Measurements from ENCODE around the gene TIMP4. TPM values are rescaled to one million over a fixed set of nuclear protein-coding genes. Genes with fewer than 3 reads are reported as not detected.

TIMP4 gene
- total RNA-seq, 1 donor from 2014 or later: 0.18 TPM

DNA sequence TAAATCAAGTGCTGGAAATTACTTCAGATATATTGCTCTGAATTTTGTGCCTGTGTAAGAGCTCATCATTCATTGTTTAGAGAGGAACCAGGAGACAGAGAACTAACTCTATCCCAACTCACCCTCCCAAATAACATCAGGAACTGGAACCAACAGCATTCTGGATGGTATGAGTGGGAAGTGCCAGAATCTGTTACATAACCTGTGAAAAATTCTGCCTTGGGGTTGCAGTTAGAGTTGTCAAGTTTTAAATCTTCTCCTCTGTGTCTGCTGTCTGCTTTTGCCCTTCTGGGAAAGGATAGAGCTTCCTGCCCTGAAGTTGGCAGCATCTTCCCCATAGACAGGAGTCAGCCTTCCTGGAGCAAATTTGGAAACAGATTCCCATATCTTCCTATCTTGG is 41.2 kb downstream of the TIMP4 start:
- peaks cover 23% of the 10 kb centered on the region for H3K27me3 Mint-ChIP-seq (ENCODE audit: low read depth)
- no peaks in the 10 kb centered on the region for H3K36me3 Mint-ChIP-seq
- no peak overlapping the region for H3K27ac Mint-ChIP-seq
- H3K9me3 Mint-ChIP-seq: no peaks in the 10 kb centered on the region
- no peaks in the 10 kb centered on the region for H3K4me1 Mint-ChIP-seq
- H3K4me3 Mint-ChIP-seq: no peak overlapping the region
- TF ChIP-seq, protein P1, sequence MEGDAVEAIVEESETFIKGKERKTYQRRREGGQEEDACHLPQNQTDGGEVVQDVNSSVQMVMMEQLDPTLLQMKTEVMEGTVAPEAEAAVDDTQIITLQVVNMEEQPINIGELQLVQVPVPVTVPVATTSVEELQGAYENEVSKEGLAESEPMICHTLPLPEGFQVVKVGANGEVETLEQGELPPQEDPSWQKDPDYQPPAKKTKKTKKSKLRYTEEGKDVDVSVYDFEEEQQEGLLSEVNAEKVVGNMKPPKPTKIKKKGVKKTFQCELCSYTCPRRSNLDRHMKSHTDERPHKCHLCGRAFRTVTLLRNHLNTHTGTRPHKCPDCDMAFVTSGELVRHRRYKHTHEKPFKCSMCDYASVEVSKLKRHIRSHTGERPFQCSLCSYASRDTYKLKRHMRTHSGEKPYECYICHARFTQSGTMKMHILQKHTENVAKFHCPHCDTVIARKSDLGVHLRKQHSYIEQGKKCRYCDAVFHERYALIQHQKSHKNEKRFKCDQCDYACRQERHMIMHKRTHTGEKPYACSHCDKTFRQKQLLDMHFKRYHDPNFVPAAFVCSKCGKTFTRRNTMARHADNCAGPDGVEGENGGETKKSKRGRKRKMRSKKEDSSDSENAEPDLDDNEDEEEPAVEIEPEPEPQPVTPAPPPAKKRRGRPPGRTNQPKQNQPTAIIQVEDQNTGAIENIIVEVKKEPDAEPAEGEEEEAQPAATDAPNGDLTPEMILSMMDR (IDR thresholded peaks at IDR 0.05; ENCODE audit: unreplicated experiment): no peak
- DNase-seq (ENCODE audit: low spot score in 2 of 2, unreplicated experiment in 2 of 2): no peak

DNA sequence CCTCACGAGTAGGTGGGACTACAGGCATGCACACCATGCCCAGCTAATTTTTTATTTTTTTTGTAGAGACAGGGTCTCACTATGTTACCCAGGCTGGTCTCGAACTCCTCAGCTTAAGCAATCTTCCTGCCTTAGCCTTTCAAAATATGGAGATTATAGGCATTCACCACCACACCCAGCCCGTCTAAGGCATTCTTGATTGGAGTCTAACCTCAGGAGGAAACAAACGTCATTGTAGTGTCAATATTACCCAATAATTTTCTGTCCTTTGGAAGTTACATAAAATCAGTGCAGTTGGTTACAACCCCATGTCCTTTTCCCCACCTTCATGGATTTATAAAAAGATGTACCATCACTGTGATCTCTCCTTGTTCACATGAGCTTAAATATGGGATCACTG is 41.8 kb downstream of the TIMP4 start:
- peaks cover under 1% of the 10 kb centered on the region for H3K9me3 Mint-ChIP-seq
- H3K4me1 Mint-ChIP-seq: no peaks in the 10 kb centered on the region
- DNase-seq (ENCODE audit: low spot score in 2 of 2, unreplicated experiment in 2 of 2): no peak
- H3K36me3 Mint-ChIP-seq: no peaks in the 10 kb centered on the region
- H3K27me3 Mint-ChIP-seq (ENCODE audit: low read depth): peaks cover 23% of the 10 kb centered on the region
- TF ChIP-seq, protein P1 (IDR thresholded peaks at IDR 0.05; ENCODE audit: unreplicated experiment): no peak
- no peak overlapping the region for H3K27ac Mint-ChIP-seq
- no peak overlapping the region for H3K4me3 Mint-ChIP-seq

DNA sequence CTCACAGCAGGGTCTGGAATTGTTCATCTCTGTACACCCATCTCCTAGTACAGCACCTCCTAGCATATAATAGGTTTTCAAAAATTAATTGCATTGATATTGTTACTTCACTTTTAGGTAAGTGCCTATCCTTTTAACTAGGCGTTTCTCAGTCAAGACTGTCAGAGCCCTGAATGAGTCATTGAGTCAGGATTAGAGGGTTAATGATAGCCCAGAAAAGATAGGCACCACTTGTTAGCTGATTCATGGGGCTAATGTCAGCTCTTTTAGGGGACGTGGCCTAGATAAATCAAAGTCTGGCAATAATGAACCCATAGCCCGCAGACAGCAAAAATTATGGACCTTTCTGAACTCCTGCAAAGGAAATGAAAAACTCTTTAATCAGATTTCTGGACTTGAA is 42.9 kb downstream of the TIMP4 start:
- Mint-ChIP-seq H3K36me3 (no peaks in the 10 kb centered on the region), H3K9me3 (peaks cover 11% of the 10 kb centered on the region), H3K4me3 (no peak overlapping the region), H3K27me3 (ENCODE audit: low read depth) (peaks cover 23% of the 10 kb centered on the region), H3K27ac (no peak overlapping the region), H3K4me1 (no peaks in the 10 kb centered on the region)
- TF ChIP-seq, protein P1 (IDR thresholded peaks at IDR 0.05; ENCODE audit: unreplicated experiment): no peak
- no peak for DNase-seq (ENCODE audit: low spot score in 2 of 2, unreplicated experiment in 2 of 2)

GRCh38 chr3:12115104-12115503 is 43.6 kb downstream of the TIMP4 start:
- H3K36me3 Mint-ChIP-seq: no peaks in the 10 kb centered on the region
- no peak overlapping the region for H3K4me3 Mint-ChIP-seq
- H3K4me1 Mint-ChIP-seq: no peaks in the 10 kb centered on the region
- H3K27me3 Mint-ChIP-seq (ENCODE audit: low read depth): peaks cover 23% of the 10 kb centered on the region
- no peak for DNase-seq (ENCODE audit: low spot score in 2 of 2, unreplicated experiment in 2 of 2)
- no peak overlapping the region for H3K27ac Mint-ChIP-seq
- TF ChIP-seq, protein P1 (IDR thresholded peaks at IDR 0.05; ENCODE audit: unreplicated experiment): no peak
- peaks cover 18% of the 10 kb centered on the region for H3K9me3 Mint-ChIP-seq

DNA sequence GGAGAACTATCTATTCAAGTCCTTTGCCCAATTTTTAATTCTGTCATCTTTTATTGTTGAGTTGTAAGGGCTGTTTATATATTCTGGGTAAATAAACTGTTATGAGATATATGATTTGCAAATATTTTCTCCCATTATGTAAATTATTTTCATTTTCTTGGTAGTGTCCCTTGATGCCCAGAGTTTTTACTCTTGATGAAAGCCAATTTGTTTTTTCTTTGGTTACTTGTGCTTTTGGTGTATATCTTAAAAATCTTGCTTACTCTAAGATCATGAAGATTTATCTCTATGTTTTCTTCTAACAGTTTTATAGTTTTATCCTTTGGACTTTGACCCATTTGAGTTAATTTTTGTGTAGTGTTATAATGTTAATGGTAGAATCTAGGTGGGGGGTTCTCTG is 44.5 kb downstream of the TIMP4 start:
- no peak for DNase-seq (ENCODE audit: low spot score in 2 of 2, unreplicated experiment in 2 of 2)
- H3K4me3 Mint-ChIP-seq: no peak overlapping the region

More for the DNA sequence above, 44.5 kb downstream of the TIMP4 start:
- Mint-ChIP-seq H3K36me3 (no peaks in the 10 kb centered on the region), H3K4me1 (no peaks in the 10 kb centered on the region), H3K27me3 (ENCODE audit: low read depth) (peaks cover 23% of the 10 kb centered on the region), H3K27ac (no peak overlapping the region), H3K9me3 (peaks cover 18% of the 10 kb centered on the region)
- TF ChIP-seq, protein P1 (IDR thresholded peaks at IDR 0.05; ENCODE audit: unreplicated experiment): no peak
